ENCODE data around the gene NFATC2.

NFATC2 gene

DNA sequence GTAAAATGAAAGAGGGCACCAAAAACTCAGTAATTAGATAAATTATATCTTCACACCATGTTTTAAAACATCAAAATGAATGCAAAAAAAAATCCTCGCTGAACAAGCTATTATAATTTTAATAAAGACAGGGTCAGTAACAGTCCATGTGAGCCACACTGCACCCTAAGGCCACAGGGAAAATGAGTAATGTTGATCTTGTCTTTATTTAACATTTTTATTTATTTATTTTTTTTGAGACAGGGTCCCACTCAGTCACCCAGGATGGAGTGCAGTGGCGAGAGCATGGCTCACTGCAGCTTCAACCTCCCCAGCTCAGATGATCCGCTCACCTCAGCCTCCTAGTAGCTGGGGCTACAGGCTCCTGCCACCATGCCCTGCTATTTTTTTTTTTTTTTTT is 8.7 kb upstream of the NFATC2 start:
- Histone ChIP-seq H3K9me2 (replicated peaks; ENCODE audit: insufficient read depth, low read length) (no peaks in the 10 kb centered on the region), H2AFZ (ENCODE audit: low read depth, low read length, severe bottlenecking) (no peak overlapping the region), H3K9ac (ENCODE audit: low read length) (no peak overlapping the region), H4K20me1 (ENCODE audit: low read depth, low read length) (no peaks in the 10 kb centered on the region), H3F3A (ENCODE audit: insufficient read depth) (no peaks in the 10 kb centered on the region), H3K4me2 (ENCODE audit: low read depth, low read length, poor library complexity, severe bottlenecking) (no peak overlapping the region), H3K4me3 (ENCODE audit: insufficient read depth, low read length, poor library complexity, severe bottlenecking) (no peak overlapping the region), H3K9me3 (ENCODE audit: insufficient read depth, low read length) (no peaks in the 10 kb centered on the region), H3K27me3 (ENCODE audit: low read length) (no peaks in the 10 kb centered on the region), H3K36me3 (ENCODE audit: low read length) (no peaks in the 10 kb centered on the region), H3K27ac (ENCODE audit: low read depth, low read length) (no peak overlapping the region), H3K79me2 (ENCODE audit: insufficient read depth, low read length) (no peaks in the 10 kb centered on the region)
- no peak for TF ChIP-seq EZH2phosphoT487 (conservative IDR thresholded peaks at IDR 0.05; ENCODE audit: low read length)
- TF ChIP-seq, protein P1, sequence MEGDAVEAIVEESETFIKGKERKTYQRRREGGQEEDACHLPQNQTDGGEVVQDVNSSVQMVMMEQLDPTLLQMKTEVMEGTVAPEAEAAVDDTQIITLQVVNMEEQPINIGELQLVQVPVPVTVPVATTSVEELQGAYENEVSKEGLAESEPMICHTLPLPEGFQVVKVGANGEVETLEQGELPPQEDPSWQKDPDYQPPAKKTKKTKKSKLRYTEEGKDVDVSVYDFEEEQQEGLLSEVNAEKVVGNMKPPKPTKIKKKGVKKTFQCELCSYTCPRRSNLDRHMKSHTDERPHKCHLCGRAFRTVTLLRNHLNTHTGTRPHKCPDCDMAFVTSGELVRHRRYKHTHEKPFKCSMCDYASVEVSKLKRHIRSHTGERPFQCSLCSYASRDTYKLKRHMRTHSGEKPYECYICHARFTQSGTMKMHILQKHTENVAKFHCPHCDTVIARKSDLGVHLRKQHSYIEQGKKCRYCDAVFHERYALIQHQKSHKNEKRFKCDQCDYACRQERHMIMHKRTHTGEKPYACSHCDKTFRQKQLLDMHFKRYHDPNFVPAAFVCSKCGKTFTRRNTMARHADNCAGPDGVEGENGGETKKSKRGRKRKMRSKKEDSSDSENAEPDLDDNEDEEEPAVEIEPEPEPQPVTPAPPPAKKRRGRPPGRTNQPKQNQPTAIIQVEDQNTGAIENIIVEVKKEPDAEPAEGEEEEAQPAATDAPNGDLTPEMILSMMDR (IDR thresholded peaks at IDR 0.05; ENCODE audit: insufficient read depth, low read length, poor library complexity, severe bottlenecking): no peak

DNA sequence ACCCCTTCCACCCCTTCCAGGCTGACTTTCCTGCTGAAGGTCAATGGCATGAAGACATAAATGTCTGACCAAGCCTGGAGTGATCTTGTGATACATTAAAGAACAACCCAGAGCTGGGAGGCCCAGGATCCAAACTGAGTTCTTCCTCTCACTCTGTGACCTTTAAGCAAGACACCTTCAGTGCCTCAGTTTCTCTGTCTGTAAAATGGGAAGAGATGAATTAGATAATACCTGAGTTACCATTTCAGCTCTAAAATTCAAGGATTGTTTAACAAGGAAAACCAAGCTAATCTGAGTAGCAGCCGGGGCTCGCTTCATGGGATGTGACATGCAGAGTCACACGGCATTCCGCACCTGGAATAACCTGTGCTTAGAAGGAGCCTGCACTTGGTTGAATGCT is 7.0 kb upstream of the NFATC2 start:
- no peaks in the 10 kb centered on the region for H3K36me3 ChIP-seq (ENCODE audit: low read length)
- no peak overlapping the region for H3K9ac ChIP-seq (ENCODE audit: low read length)
- no peaks in the 10 kb centered on the region for H3F3A ChIP-seq (ENCODE audit: insufficient read depth)
- no peaks in the 10 kb centered on the region for H3K9me3 ChIP-seq (ENCODE audit: insufficient read depth, low read length)
- no peaks in the 10 kb centered on the region for H4K20me1 ChIP-seq (ENCODE audit: low read depth, low read length)
- no peak overlapping the region for H2AFZ ChIP-seq (ENCODE audit: low read depth, low read length, severe bottlenecking)
- no peaks in the 10 kb centered on the region for H3K27me3 ChIP-seq (ENCODE audit: low read length)
- no peaks in the 10 kb centered on the region for H3K79me2 ChIP-seq (ENCODE audit: insufficient read depth, low read length)
- no peak overlapping the region for H3K4me2 ChIP-seq (ENCODE audit: low read depth, low read length, poor library complexity, severe bottlenecking)
- no peaks in the 10 kb centered on the region for H3K9me2 ChIP-seq (replicated peaks; ENCODE audit: insufficient read depth, low read length)
- no peak overlapping the region for H3K27ac ChIP-seq (ENCODE audit: low read depth, low read length)
- TF ChIP-seq EZH2phosphoT487 (conservative IDR thresholded peaks at IDR 0.05; ENCODE audit: low read length): no peak
- TF ChIP-seq, protein P1 (IDR thresholded peaks at IDR 0.05; ENCODE audit: insufficient read depth, low read length, poor library complexity, severe bottlenecking): no peak
- H3K4me3 ChIP-seq (ENCODE audit: insufficient read depth, low read length, poor library complexity, severe bottlenecking): no peak overlapping the region

DNA sequence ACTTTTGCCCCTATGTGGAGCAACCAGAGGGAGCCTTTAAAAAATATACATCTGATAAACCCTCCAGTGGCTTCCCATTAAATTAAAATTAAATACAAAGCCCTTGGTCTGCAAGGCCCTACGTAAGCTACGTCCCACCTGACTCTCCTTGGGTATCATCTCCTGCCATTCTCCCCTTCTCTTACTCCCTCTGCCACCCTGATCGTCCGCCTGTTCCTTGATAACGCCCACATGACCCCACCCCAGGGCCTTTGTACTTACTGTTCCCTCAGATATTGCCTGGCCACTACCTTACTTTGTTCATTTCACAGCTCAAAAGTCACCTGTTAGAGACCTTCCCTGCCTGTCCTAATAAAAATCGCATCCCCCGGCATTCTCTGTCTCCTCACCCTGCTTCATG is 5.4 kb upstream of the NFATC2 start:
- no peak for TF ChIP-seq EZH2phosphoT487 (conservative IDR thresholded peaks at IDR 0.05; ENCODE audit: low read length)
- TF ChIP-seq, protein P1 (IDR thresholded peaks at IDR 0.05; ENCODE audit: insufficient read depth, low read length, poor library complexity, severe bottlenecking): no peak
- Histone ChIP-seq H3K27ac (ENCODE audit: low read depth, low read length) (no peak overlapping the region), H3K36me3 (ENCODE audit: low read length) (no peaks in the 10 kb centered on the region), H3K9ac (ENCODE audit: low read length) (no peak overlapping the region), H4K20me1 (ENCODE audit: low read depth, low read length) (no peaks in the 10 kb centered on the region), H3K79me2 (ENCODE audit: insufficient read depth, low read length) (no peaks in the 10 kb centered on the region), H3K4me2 (ENCODE audit: low read depth, low read length, poor library complexity, severe bottlenecking) (no peak overlapping the region), H3K4me3 (ENCODE audit: insufficient read depth, low read length, poor library complexity, severe bottlenecking) (no peak overlapping the region), H3K27me3 (ENCODE audit: low read length) (no peaks in the 10 kb centered on the region), H2AFZ (ENCODE audit: low read depth, low read length, severe bottlenecking) (no peak overlapping the region), H3F3A (ENCODE audit: insufficient read depth) (no peaks in the 10 kb centered on the region), H3K9me2 (replicated peaks; ENCODE audit: insufficient read depth, low read length) (no peaks in the 10 kb centered on the region), H3K9me3 (ENCODE audit: insufficient read depth, low read length) (no peaks in the 10 kb centered on the region)

All from SU-DHL-6 (cell line).